Effector memory CD4-positive, alpha-beta T cell (primary cell): ENCODE measurements around the gene LPCAT1.

Experiments used
- DNase-seq, 3 donors: peaks; one replicate each; pipeline ENCODE4 v3.0.0-alpha.2; 2020
- H3K27ac ChIP-seq: 2 replicates; pipeline ENCODE4 v1.7.0; 2013; ENCODE audit warnings: mild to moderate bottlenecking, low read length, moderate library complexity; ENCODE audit not compliant: insufficient read depth, poor library complexity, severe bottlenecking
- H3K27me3 ChIP-seq: replicated peaks from 2 replicates; pipeline ENCODE4 v1.7.0; 2013; ENCODE audit warnings: mild to moderate bottlenecking, low read length; ENCODE audit not compliant: insufficient read depth, control insufficient read depth, poor library complexity, severe bottlenecking
- H3K36me3 ChIP-seq: 2 replicates; pipeline ENCODE4 v1.7.0; 2013; ENCODE audit warnings: mild to moderate bottlenecking, low read length, moderate library complexity; ENCODE audit not compliant: control insufficient read depth, insufficient read depth
- H3K4me1 ChIP-seq: 2 replicates; pipeline ENCODE4 v1.7.0; 2013; ENCODE audit warnings: low read length, mild to moderate bottlenecking; ENCODE audit not compliant: control insufficient read depth, insufficient read depth, poor library complexity, severe bottlenecking
- H3K4me3 ChIP-seq: 2 replicates; pipeline ENCODE4 v1.7.0; 2013; ENCODE audit warnings: low read length, low read depth, mild to moderate bottlenecking; ENCODE audit not compliant: insufficient read depth, poor library complexity, severe bottlenecking
- H3K9me3 ChIP-seq: 2 replicates; pipeline ENCODE4 v1.7.0; 2013; ENCODE audit warnings: mild to moderate bottlenecking, low read length, moderate library complexity; ENCODE audit not compliant: control insufficient read depth

LPCAT1 gene

GRCh38 chr5:1437226-1437829, 86.4 kb downstream of the LPCAT1 start:
- Histone ChIP-seq H3K9me3 (no peaks in the 10 kb centered on the region), H3K36me3 (no peaks in the 10 kb centered on the region), H3K27ac (no peak overlapping the region), H3K27me3 (no peaks in the 10 kb centered on the region), H3K4me3 (no peak overlapping the region), H3K4me1 (no peaks in the 10 kb centered on the region)
- DNase-seq = no peak

GRCh38 chr5:1436681-1437080, 87.1 kb downstream of the LPCAT1 start:
- Histone ChIP-seq H3K36me3 (no peaks in the 10 kb centered on the region), H3K4me1 (no peaks in the 10 kb centered on the region), H3K4me3 (no peak overlapping the region), H3K27me3 (no peaks in the 10 kb centered on the region), H3K27ac (no peak overlapping the region), H3K9me3 (no peaks in the 10 kb centered on the region)
- no peak for DNase-seq

DNA sequence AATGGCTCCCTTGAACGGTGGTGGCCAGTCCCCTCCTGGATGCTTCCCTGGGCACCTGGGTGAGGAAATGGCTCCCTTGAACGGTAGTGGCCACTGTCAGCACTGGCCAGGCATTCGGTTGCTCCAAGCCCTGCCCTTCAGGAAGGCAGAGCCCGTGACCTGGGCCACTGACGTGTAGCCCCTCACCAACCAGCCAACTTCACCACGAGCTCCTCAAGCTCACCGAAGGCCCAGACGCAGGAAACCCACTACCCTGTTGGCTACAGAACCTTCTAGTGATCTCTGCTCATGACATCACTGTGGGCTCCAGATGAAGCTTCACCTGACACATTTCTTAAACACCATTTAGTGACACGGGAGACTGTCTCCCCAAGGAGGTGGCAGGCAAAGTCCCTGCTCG, 87.7 kb downstream of the LPCAT1 start:
- H3K36me3 ChIP-seq = no peaks in the 10 kb centered on the region
- no peaks in the 10 kb centered on the region for H3K27me3 ChIP-seq
- no peak overlapping the region for H3K4me3 ChIP-seq
- no peak overlapping the region for H3K27ac ChIP-seq
- H3K4me1 ChIP-seq = no peaks in the 10 kb centered on the region
- H3K9me3 ChIP-seq = no peaks in the 10 kb centered on the region
- DNase-seq = no peak

DNA sequence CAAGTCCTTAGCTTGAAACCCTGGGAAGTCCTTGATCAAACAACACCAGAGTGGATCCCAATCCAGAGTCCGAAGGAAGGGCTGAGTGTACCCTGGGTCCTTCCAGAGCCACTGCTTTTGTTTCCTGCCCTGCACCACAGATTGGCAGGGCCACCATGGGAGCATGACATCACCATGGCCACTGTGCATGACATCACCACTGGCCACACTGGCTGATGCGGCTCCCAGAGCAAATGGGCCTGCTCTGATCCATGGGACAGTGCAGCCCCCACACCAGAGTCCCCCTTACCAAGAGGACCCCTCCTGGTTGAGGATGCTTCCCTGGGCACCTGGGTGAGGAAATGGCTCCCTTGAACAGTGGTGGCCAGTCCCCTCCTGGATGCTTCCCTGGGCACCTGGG, 88.4 kb downstream of the LPCAT1 start:
- no peak for DNase-seq
- Histone ChIP-seq H3K4me1 (no peaks in the 10 kb centered on the region), H3K27me3 (no peaks in the 10 kb centered on the region), H3K27ac (no peak overlapping the region), H3K36me3 (no peaks in the 10 kb centered on the region), H3K4me3 (no peak overlapping the region), H3K9me3 (no peaks in the 10 kb centered on the region)

DNA sequence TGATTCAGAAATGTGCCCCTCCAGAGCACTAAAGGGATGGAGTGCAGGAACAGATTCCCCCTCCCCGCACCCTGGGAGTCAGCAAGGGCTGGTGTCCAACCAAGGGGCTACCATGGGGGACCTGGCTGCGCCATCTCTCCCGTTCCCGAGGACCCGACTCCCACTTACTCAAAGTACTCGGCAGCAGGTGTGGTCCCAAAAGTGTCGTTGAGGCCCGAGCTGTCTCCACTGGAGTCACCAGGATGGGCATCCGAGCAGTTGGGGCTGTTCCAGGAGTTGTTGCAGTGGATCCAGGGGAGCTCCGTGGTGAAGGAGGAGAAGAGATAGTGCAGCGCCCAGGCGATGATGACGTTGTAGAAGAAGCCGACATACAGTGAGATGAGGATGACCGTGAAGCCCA, 91.5 kb downstream of the LPCAT1 start:
- Histone ChIP-seq H3K4me3 (no peak overlapping the region), H3K27me3 (no peaks in the 10 kb centered on the region), H3K4me1 (no peaks in the 10 kb centered on the region), H3K9me3 (peaks cover 8% of the 10 kb centered on the region), H3K36me3 (no peaks in the 10 kb centered on the region), H3K27ac (no peak overlapping the region)
- DNase-seq = no peak

- H3K9me3 ChIP-seq = peaks cover 8% of the 10 kb centered on the region
- no peaks in the 10 kb centered on the region for H3K27me3 ChIP-seq
- H3K27ac ChIP-seq = no peak overlapping the region
- no peak for DNase-seq
- H3K4me1 ChIP-seq = no peaks in the 10 kb centered on the region
- H3K4me3 ChIP-seq = no peak overlapping the region
- no peaks in the 10 kb centered on the region for H3K36me3 ChIP-seq
These were observed 91.9 kb downstream of the LPCAT1 start for GRCh38 chr5:1431896-1432295.

- no peaks in the 10 kb centered on the region for H3K36me3 ChIP-seq
- no peak overlapping the region for H3K27ac ChIP-seq
- H3K9me3 ChIP-seq = peaks cover 8% of the 10 kb centered on the region
- no peak overlapping the region for H3K4me3 ChIP-seq
- DNase-seq = no peak
- no peaks in the 10 kb centered on the region for H3K4me1 ChIP-seq
- no peaks in the 10 kb centered on the region for H3K27me3 ChIP-seq
These were observed 92.5 kb downstream of the LPCAT1 start for GRCh38 chr5:1431021-1431811.

GRCh38 chr5:1430121-1430795, 93.5 kb downstream of the LPCAT1 start:
- DNase-seq = no peak
- no peaks in the 10 kb centered on the region for H3K36me3 ChIP-seq
- no peaks in the 10 kb centered on the region for H3K4me1 ChIP-seq
- peaks cover 8% of the 10 kb centered on the region for H3K9me3 ChIP-seq
- no peak overlapping the region for H3K27ac ChIP-seq
- H3K27me3 ChIP-seq = no peaks in the 10 kb centered on the region
- H3K4me3 ChIP-seq = no peak overlapping the region

- peaks cover 8% of the 10 kb centered on the region for H3K9me3 ChIP-seq
- no peaks in the 10 kb centered on the region for H3K36me3 ChIP-seq
- no peak overlapping the region for H3K4me3 ChIP-seq
- no peak overlapping the region for H3K27ac ChIP-seq
- no peak for DNase-seq
- no peaks in the 10 kb centered on the region for H3K4me1 ChIP-seq
- H3K27me3 ChIP-seq = no peaks in the 10 kb centered on the region
These were observed 94.3 kb downstream of the LPCAT1 start for GRCh38 chr5:1429496-1429895.

- Histone ChIP-seq H3K9me3 (peaks cover 8% of the 10 kb centered on the region), H3K4me3 (no peak overlapping the region), H3K27ac (no peak overlapping the region), H3K4me1 (no peaks in the 10 kb centered on the region), H3K36me3 (no peaks in the 10 kb centered on the region), H3K27me3 (no peaks in the 10 kb centered on the region)
- no peak for DNase-seq
These were observed 94.7 kb downstream of the LPCAT1 start for GRCh38 chr5:1429066-1429465.
